B cell (primary cell): ENCODE data around the gene PIM3. TPM values are rescaled to one million over a fixed set of nuclear protein-coding genes. Genes with fewer than 3 reads are reported as not detected.

Experiments used
- ATAC-seq: fragments of 200-7000 bp; cut with Tn5 transposase; one replicate; pipeline ENCODE4 v1.10.0; 2021; ENCODE audit warnings: low read depth, mild to moderate bottlenecking, moderate number of reproducible peaks, moderate library complexity
- CTCF ChIA-PET: fragments of 350-600 bp; sonication (Branson Sonifier 250); formaldehyde crosslinking; loops from one replicate; lab custom pipeline; 2021; ENCODE audit warnings: antibody characterized with exemption, inconsistent platforms; lab: Charles Lee
- POLR2A ChIA-PET: fragments of 350-600 bp; sonication (Branson Sonifier 250); formaldehyde crosslinking; loops from one replicate; lab custom pipeline; 2021; ENCODE audit warnings: antibody characterized with exemption; lab: Charles Lee
- DNase-seq: peaks from one replicate; pipeline ENCODE4 v3.0.0; 2013
- H2AFZ ChIP-seq: 2 replicates; pipeline ENCODE4 v1.6.1; 2012; ENCODE audit warnings: mild to moderate bottlenecking, low read depth, low read length; ENCODE audit not compliant: insufficient read depth, poor library complexity, severe bottlenecking
- H3K27ac ChIP-seq, 2 donors: 1 replicate in 1 of 2; 2 replicates in 1 of 2; pipeline ENCODE4 v1.5.1; 2012 to 2013; ENCODE audit warnings: low read length in 2 of 2, mild to moderate bottlenecking in 2 of 2, moderate library complexity in 1 of 2
- H3K27me3 ChIP-seq, 4 experiments: fragments of 200-600 bp in 1 of 4; sonication (generic) in 1 of 4; replicated peaks in 1 of 4; 1 replicate in 2 of 4; 2 replicates in 2 of 4; pipeline versions ENCODE4 v1.6.1 to v1.7.0; 2013 to 2016; ENCODE audit warnings: low read length in 3 of 4, mild to moderate bottlenecking in 2 of 4, mixed read lengths in 1 of 4, moderate library complexity in 1 of 4; ENCODE audit not compliant: insufficient read depth in 4 of 4, control insufficient read depth in 3 of 4; ENCODE audit errors: control extremely low read depth in 1 of 4
- H3K36me3 ChIP-seq, 2 experiments: replicated peaks in 1 of 2; 1 replicate in 1 of 2; 2 replicates in 1 of 2; pipeline versions ENCODE4 v1.6.1 to v1.7.1; 2013; ENCODE audit warnings: low read length in 1 of 2; ENCODE audit not compliant: insufficient read depth in 2 of 2, control insufficient read depth in 1 of 2; ENCODE audit errors: control extremely low read depth in 1 of 2, extremely low read depth in 1 of 2
- H3K4me1 ChIP-seq, 2 donors: fragments of 200-600 bp in 1 of 2; sonication (generic) in 1 of 2; 1 replicate in 1 of 2; 2 replicates in 1 of 2; pipeline versions ENCODE4 v1.5.1 to v1.6.1; 2013 to 2017; ENCODE audit warnings: low read length in 2 of 2; ENCODE audit not compliant: control insufficient read depth in 2 of 2, insufficient read depth in 2 of 2
- H3K4me2 ChIP-seq: replicated peaks from 2 replicates; pipeline ENCODE3; 2012; ENCODE audit warnings: mild to moderate bottlenecking, low read depth, low read length; ENCODE audit not compliant: poor library complexity, severe bottlenecking
- H3K4me3 ChIP-seq, 5 experiments: fragments of 200-600 bp in 1 of 5; sonication (generic) in 1 of 5; 1 replicate in 3 of 5; 2 replicates in 2 of 5; pipeline versions ENCODE4 v1.5.1 to v1.7.0; 2011 to 2016; ENCODE audit warnings: low read length in 4 of 5, mild to moderate bottlenecking in 4 of 5, low read depth in 2 of 5, control low read depth in 1 of 5, moderate library complexity in 1 of 5; ENCODE audit not compliant: insufficient read depth in 1 of 5; ENCODE audit errors: control extremely low read depth in 1 of 5, extremely low read depth in 1 of 5
- H3K79me2 ChIP-seq: fragments of 200-600 bp; sonication (generic); one replicate; pipeline ENCODE4 v1.6.0; 2016; ENCODE audit warnings: low read length; ENCODE audit not compliant: control insufficient read depth, insufficient read depth
- H3K9ac ChIP-seq: fragments of 200-600 bp; sonication (generic); 2 replicates; pipeline ENCODE4 v1.6.1; 2017; ENCODE audit warnings: mild to moderate bottlenecking, low read length, moderate library complexity
- H3K9me3 ChIP-seq, 3 donors: one replicate each; pipeline versions ENCODE4 v1.6.1 to v1.7.1; 2013; ENCODE audit warnings: low read length in 2 of 3; ENCODE audit not compliant: control insufficient read depth in 2 of 3, insufficient read depth in 1 of 3; ENCODE audit errors: control extremely low read depth in 1 of 3
- H4K20me1 ChIP-seq: 2 replicates; pipeline ENCODE4 v1.6.0; 2012; ENCODE audit warnings: mild to moderate bottlenecking, low read length; ENCODE audit not compliant: insufficient read depth, control insufficient read depth, poor library complexity, severe bottlenecking
- H3K27ac Mint-ChIP-seq: one replicate; pipeline ENCODE4 v1.8.0; 2021; ENCODE audit warnings: mixed read lengths
- H3K27me3 Mint-ChIP-seq: one replicate; pipeline ENCODE4 v1.8.0; 2021; ENCODE audit warnings: mixed read lengths
- H3K4me1 Mint-ChIP-seq: one replicate; pipeline ENCODE4 v1.8.0; 2021; ENCODE audit warnings: mixed read lengths
- H3K4me3 Mint-ChIP-seq: one replicate; pipeline ENCODE4 v1.8.0; 2021; ENCODE audit warnings: mixed read lengths
- H3K9me3 Mint-ChIP-seq: one replicate; pipeline ENCODE4 v1.8.0; 2022; ENCODE audit warnings: mixed read lengths; ENCODE audit not compliant: insufficient read depth
- CTCF ChIP-seq: fragments of 200-600 bp; IDR thresholded peaks from one replicate; pipeline ENCODE4 v1.8.0; 2022; ENCODE audit warnings: antibody characterized with exemption, mild to moderate bottlenecking
- EZH2 ChIP-seq: IDR thresholded peaks from 2 replicates; pipeline ENCODE4 v1.6.1; 2012; ENCODE audit warnings: borderline replicate concordance, low read depth, mild to moderate bottlenecking, moderate library complexity, low read length; ENCODE audit not compliant: insufficient read depth, poor library complexity, severe bottlenecking
- WGBS: methylation state at CpG from one replicate; pipeline ENCODE4 v1.1.5; 2013; ENCODE audit warnings: missing lambda C conversion rate; ENCODE audit not compliant: insufficient coverage; 5-methylcytosine and 5-hydroxymethylcytosine counted together
- intact Hi-C: fragments of 100-400 bp; cut with micrococcal nuclease; formaldehyde crosslinking; loops from one replicate; pipeline ENCODE4 v1.10.0; 2022
- polyA plus RNA-seq: library from polyadenylated mRNA; depleted of rRNA; stranded (reverse); fragments of >200 nt; gene quantifications from 2 replicates; pipeline ENCODE4 v1.2.3, GENCODE V29; 2012
- total RNA-seq, 2 donors: library from RNA; stranded (reverse); fragments of 120-200 nt in 1 of 2; gene quantifications; 1 replicate in 1 of 2; 2 replicates in 1 of 2; pipeline versions ENCODE4 v1.2.3 to v1.2.4, GENCODE V29; 2013 to 2022

The PIM3 gene
- total and polyA plus RNA-seq, 2 donors (not counting 1 experiment from before 2014, with no cell fraction given): 74.6 to 128 TPM

DNA sequence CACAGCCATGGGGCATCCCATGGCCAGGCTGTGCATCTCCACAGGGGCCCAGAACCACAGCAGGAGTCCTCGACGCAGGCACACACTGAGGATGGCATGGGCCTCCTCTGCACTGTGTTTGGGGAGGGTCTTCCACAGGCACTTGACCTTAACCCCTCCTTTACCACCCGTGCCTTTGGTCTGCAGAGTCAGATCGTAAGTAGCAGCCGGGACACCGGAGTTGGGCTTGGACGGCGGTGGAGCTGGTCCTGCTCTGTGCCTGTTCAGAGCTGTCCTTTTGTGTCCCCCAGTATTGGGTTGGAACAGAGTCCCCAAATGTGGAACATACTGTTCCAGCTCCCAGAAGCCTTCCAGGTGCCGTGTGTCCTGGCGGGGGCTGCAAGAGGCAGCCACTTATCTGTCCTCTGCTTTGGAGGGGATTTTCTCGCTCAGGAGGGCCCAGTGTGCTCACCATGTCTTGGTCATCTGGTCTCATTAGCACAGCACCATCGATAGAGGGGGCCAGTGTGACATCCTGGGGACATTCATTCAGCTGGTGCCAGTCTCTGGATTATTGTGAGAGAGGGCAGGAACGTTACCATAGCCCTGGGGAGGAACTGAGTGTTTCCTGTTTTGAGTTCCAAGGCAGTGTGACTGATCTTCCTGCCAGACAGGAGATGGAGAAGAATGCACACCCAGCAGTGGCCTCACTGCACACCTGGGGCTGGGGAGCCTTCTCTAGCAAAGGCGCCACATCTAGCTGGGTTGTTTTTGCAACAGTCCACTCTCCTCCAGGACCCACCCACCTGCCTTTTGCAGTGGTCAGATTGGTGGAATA lies 29.8 kb upstream of the PIM3 start:
- Histone ChIP-seq H4K20me1 (no peaks in the 10 kb centered on the region), H2AFZ (no peak overlapping the region), H3K4me2 (peak overlapping the region; percentile 82), H3K36me3 (no peaks in the 10 kb centered on the region), H3K79me2 (peaks cover 19% of the 10 kb centered on the region), H3K27ac (peak overlapping the region; percentile 94 to 97), H3K4me1 (peaks cover 57 to 69% of the 10 kb centered on the region in 2 donors), H3K9me3 (peaks cover 0 to 5% (median 0%) of the 10 kb centered on the region in 3 donors), H3K27me3 (no peaks in the 10 kb centered on the region), H3K9ac (peak overlapping the region; percentile 47), H3K4me3 (peak overlapping the region in 4 of 5 experiments; percentile 4 to 29 (median 25))
- ATAC-seq: peak; percentile 42
- peak; percentile 92 for DNase-seq
- ChIA-PET POLR2A (interaction anchor here (0.8 to 4.6 kb wide), 12 partner anchors 12 to 260 kb away, joined by 3 to 75 read pairs (median 18); partner anchors contain the start of genes ALG12, CRELD2 and PIM3), CTCF (interaction anchor here (0.6 to 5.0 kb wide), 35 partner anchors 9 to 539 kb away, joined by 3 to 127 read pairs (median 4); partner anchors contain the start of gene PIM3)
- no peaks in the 10 kb centered on the region for H3K27me3 Mint-ChIP-seq
- H3K4me1 Mint-ChIP-seq: peaks cover 53% of the 10 kb centered on the region
- peak overlapping the region; percentile 95 for H3K27ac Mint-ChIP-seq
- 31% methylated on average over 14 of the region's 14 CpGs for WGBS
- peak overlapping the region; percentile 77 for H3K4me3 Mint-ChIP-seq
- H3K9me3 Mint-ChIP-seq: no peaks in the 10 kb centered on the region
- intact Hi-C loops: loop anchor here (1.0 to 10.0 kb wide), 7 partner anchors 29 to 544 kb away; partner anchors contain the start of genes PIM3 and SBF1
- TF ChIP-seq EZH2 (no peak), CTCF (peak; percentile 80)
